ENCODE measurements around the gene CCM2.
"Not testable (repeated sequence)": the region's sequence is repeated elsewhere in the genome, so short reads cannot be mapped to it uniquely, and the experiment has no call there.

Gene CCM2

DNA sequence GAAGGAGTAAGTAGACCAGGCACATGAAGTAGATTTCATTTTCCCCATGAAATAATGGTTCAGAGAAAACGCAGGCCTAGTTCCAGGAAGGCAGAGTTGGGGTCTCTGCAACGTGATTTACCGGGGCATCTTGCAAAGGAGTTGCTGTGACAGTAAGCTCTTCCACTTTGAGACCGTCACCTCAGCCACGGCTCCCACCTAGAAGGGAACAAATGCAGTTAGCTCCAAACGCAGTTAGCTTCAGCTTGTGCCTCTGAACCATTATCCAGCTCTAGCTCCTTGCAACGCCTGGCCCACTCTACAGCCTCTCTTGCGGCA, 14.1 kb upstream of the CCM2 start:
- peak overlapping the region; percentile 100 for H3K4me3 ChIP-seq (ENCODE audit: low read length)
- H3K9ac ChIP-seq (ENCODE audit: low read depth, low read length) = peak overlapping the region; percentile 100
- H3K9me3 ChIP-seq (ENCODE audit: insufficient read depth, low read depth, low read length) = no peaks in the 10 kb centered on the region
- no peaks in the 10 kb centered on the region for H3K27me3 ChIP-seq (ENCODE audit: insufficient read depth, low read length)
- H3K36me3 ChIP-seq (ENCODE audit: insufficient read depth, low read depth, low read length) = peaks cover 49% of the 10 kb centered on the region
- peak overlapping the region; percentile 98 for H3K27ac ChIP-seq (ENCODE audit: low read length)
- peaks cover 10% of the 10 kb centered on the region; the same call in 1 of the 2 replicates for H3K4me1 ChIP-seq (ENCODE audit: insufficient read depth, low read length)

DNA sequence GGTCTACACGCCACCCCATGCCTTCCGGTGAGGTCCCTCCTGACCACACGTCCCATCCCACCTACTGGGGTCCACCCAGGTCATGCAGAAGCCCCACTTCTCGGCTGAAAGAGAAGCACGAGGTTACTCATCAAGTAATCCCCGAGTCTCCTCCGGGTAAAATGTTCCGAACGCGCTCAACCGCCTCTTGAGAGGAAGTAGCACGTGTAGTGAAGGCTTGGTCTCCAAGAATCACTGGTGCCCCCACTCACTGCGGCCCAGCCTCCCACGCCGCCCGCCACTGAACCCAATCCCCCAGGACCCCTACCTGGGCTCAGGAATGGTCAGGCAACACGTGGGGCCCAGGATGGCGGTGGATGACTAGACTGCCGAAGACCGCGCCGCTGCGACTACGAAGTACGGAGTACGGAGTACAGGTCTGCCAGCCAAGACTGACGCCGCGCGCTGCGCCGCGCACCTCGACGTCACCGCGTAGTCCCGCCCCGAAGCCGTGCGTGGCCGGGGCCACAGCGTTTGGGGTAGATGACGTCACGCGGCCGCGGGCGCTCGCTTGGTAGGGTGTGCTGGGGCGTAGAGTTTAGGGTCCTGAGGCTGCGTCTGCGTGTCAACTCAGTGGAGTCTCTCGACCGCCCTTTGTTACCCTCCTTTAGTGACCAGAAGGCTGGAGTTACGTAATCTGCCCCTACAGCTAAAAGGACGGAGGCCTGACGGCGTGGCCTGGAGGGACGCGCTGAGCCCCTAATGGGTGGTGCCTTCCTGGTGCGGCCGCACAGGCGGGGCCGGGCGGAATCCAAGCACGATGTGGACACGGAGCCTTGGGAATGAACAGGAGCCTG, 13.6 kb upstream of the CCM2 start:
- peak overlapping the region; percentile 100 for H3K9ac ChIP-seq (ENCODE audit: low read depth, low read length)
- H3K9me3 ChIP-seq (ENCODE audit: insufficient read depth, low read depth, low read length) = no peaks in the 10 kb centered on the region
- H3K4me1 ChIP-seq (ENCODE audit: insufficient read depth, low read length) = peaks cover 10% of the 10 kb centered on the region; the same call in 1 of the 2 replicates

GRCh38 chr7:44987457-44987856, 12.5 kb upstream of the CCM2 start:
- Histone ChIP-seq H3K27ac (ENCODE audit: low read length) (peak overlapping the region; percentile 98), H3K4me1 (ENCODE audit: insufficient read depth, low read length) (peaks cover 10% of the 10 kb centered on the region; the same call in 1 of the 2 replicates), H3K9me3 (ENCODE audit: insufficient read depth, low read depth, low read length) (no peaks in the 10 kb centered on the region), H3K27me3 (ENCODE audit: insufficient read depth, low read length) (no peaks in the 10 kb centered on the region), H3K4me3 (ENCODE audit: low read length) (peak overlapping the region; percentile 100; the same call in 1 of the 2 replicates), H3K36me3 (ENCODE audit: insufficient read depth, low read depth, low read length) (peaks cover 37% of the 10 kb centered on the region), H3K9ac (ENCODE audit: low read depth, low read length) (peak overlapping the region; percentile 100; the same call in 1 of the 2 replicates)

More for the DNA sequence above, 13.6 kb upstream of the CCM2 start:
- H3K36me3 ChIP-seq (ENCODE audit: insufficient read depth, low read depth, low read length) = peaks cover 46% of the 10 kb centered on the region
- H3K27me3 ChIP-seq (ENCODE audit: insufficient read depth, low read length) = no peaks in the 10 kb centered on the region
- peak overlapping the region; percentile 98 for H3K27ac ChIP-seq (ENCODE audit: low read length)
- H3K4me3 ChIP-seq (ENCODE audit: low read length) = peak overlapping the region; percentile 100

DNA sequence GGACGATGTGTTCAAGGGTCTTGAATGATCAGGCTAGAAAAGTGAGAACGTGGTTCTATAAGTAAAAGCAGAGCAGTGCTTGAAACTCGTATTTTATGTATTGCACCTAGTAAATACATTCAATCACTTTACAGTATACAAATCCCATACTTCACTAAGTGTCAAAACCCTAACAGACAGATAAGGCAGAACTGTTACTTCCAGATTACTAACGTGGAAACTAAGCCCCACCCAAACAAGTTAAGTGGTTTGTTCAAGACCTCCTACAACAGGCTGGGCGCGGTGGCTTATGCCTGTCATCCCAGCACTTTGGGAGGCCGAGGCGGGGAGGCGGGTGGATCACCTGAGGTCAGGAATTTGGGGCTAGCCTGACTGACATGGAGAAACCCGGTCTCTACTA, 12.0 kb upstream of the CCM2 start:
- Histone ChIP-seq H3K36me3 (ENCODE audit: insufficient read depth, low read depth, low read length) (peaks cover 31% of the 10 kb centered on the region), H3K4me1 (ENCODE audit: insufficient read depth, low read length) (peaks cover 10% of the 10 kb centered on the region; the same call in 1 of the 2 replicates), H3K27me3 (ENCODE audit: insufficient read depth, low read length) (no peaks in the 10 kb centered on the region), H3K27ac (ENCODE audit: low read length) (no peak overlapping the region), H3K9ac (ENCODE audit: low read depth, low read length) (peak overlapping the region; percentile 100; the same call in 1 of the 2 replicates), H3K9me3 (ENCODE audit: insufficient read depth, low read depth, low read length) (0 out of 2 replicates have a peak, but pooled peaks cover 3% of the 10 kb centered on the region), H3K4me3 (ENCODE audit: low read length) (no peak overlapping the region)

DNA sequence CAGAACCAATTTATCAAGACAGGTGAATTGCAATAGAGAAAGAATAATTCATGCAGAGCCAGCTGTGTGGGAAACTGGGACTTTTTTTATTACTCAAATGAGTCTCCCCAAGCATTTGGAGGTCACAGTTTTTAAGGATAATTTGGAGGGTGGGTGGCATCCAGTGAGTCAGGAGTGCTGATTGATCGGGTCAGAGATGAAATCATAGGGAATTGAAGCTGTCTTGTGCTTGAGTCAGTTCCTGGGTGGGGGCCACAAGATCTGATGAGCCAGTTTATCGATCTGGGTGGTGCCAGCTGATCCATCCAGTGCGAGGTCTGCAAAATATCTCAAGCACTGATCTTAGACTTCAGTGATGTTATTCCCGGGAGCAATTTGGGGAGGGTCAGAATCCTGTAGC, 11.3 kb upstream of the CCM2 start:
- Histone ChIP-seq H3K9me3 (ENCODE audit: insufficient read depth, low read depth, low read length) (0 out of 2 replicates have a peak, but pooled peaks cover 3% of the 10 kb centered on the region), H3K27me3 (ENCODE audit: insufficient read depth, low read length) (no peaks in the 10 kb centered on the region), H3K9ac (ENCODE audit: low read depth, low read length) (no peak overlapping the region), H3K36me3 (ENCODE audit: insufficient read depth, low read depth, low read length) (peaks cover 24% of the 10 kb centered on the region), H3K4me1 (ENCODE audit: insufficient read depth, low read length) (peaks cover 10% of the 10 kb centered on the region; the same call in 1 of the 2 replicates), H3K27ac (ENCODE audit: low read length) (no peak overlapping the region), H3K4me3 (ENCODE audit: low read length) (no peak overlapping the region)

DNA sequence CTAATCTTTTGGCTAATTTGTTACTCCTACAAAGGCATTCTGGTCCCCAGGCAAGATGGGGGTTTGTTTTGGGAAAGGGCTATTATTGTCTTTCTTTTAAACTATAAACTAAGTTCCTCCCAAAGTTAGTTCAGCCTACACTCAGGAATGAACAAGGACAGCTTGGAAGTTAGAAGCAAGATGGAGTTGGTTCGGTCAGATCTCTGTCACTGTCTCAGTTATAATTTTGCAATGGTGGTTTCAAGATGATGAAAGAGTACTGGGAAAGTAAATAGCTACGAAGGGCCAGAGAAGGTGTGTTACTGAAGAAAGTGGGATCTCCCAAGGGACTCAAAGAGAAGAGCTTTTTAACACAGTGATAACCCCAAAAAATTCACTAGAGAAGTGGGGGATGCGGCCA, 10.9 kb upstream of the CCM2 start:
- Histone ChIP-seq H3K4me1 (ENCODE audit: insufficient read depth, low read length) (peaks cover 10% of the 10 kb centered on the region; the same call in 1 of the 2 replicates), H3K4me3 (ENCODE audit: low read length) (no peak overlapping the region), H3K9ac (ENCODE audit: low read depth, low read length) (no peak overlapping the region), H3K36me3 (ENCODE audit: insufficient read depth, low read depth, low read length) (peaks cover 20% of the 10 kb centered on the region), H3K9me3 (ENCODE audit: insufficient read depth, low read depth, low read length) (0 out of 2 replicates have a peak, but pooled peaks cover 3% of the 10 kb centered on the region), H3K27ac (ENCODE audit: low read length) (no peak overlapping the region), H3K27me3 (ENCODE audit: insufficient read depth, low read length) (no peaks in the 10 kb centered on the region)

DNA sequence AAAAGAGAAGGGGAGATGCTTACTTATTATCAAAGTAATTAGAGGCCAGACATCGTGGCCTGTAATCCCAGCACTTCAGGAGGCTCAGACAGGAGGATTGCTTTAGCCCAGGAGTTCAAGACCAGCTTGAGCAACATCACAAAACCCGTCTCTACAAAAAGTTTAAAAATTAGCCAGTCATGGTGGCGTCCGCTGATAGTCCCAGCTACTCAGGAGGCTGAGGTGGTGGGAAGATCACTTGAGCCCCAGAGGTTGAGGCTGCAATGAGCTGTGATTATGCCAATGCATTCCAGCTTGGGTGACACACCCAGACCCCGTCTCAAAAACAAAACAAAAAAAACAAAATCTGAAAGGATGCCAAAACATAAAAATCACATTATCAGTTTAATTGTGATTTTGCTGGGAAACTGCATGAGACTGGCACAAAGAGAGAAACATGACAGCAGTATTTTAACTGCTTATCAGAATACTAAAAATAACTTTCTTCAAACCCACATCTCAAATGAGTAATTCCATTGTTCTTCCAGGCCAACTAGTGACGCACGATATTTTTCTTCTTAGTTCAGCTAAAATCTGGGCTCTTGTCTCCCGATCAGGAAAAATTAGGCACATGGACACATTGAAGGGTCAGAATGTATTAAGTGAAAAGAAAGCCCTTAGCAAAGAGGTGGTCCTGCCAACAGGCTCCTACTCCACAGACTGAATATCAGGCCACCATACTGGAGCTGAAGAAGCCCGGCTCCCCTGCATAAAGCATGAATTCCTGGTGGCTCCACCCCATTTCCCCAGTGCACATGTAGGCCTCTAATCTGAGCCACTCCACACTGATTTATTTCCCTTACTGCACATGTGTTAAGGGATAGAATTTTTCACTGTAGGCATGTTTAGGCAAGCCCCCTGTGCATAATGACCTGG, 9.6 kb upstream of the CCM2 start:
- 0 out of 2 replicates have a peak, but pooled peaks cover 3% of the 10 kb centered on the region for H3K9me3 ChIP-seq (ENCODE audit: insufficient read depth, low read depth, low read length)
- no peak overlapping the region for H3K27ac ChIP-seq (ENCODE audit: low read length)
- H3K36me3 ChIP-seq (ENCODE audit: insufficient read depth, low read depth, low read length) = peaks cover 8% of the 10 kb centered on the region
- H3K4me3 ChIP-seq (ENCODE audit: low read length) = no peak overlapping the region
- H3K27me3 ChIP-seq (ENCODE audit: insufficient read depth, low read length) = no peaks in the 10 kb centered on the region
- H3K4me1 ChIP-seq (ENCODE audit: insufficient read depth, low read length) = peaks cover 3% of the 10 kb centered on the region; the same call in 1 of the 2 replicates
- H3K9ac ChIP-seq (ENCODE audit: low read depth, low read length) = no peak overlapping the region

- not testable (repeated sequence) for H3K4me3 ChIP-seq (ENCODE audit: low read length); H3K9ac ChIP-seq (ENCODE audit: low read depth, low read length); H3K36me3 ChIP-seq (ENCODE audit: insufficient read depth, low read depth, low read length); H3K9me3 ChIP-seq (ENCODE audit: insufficient read depth, low read depth, low read length); H3K27ac ChIP-seq (ENCODE audit: low read length); H3K4me1 ChIP-seq (ENCODE audit: insufficient read depth, low read length); H3K27me3 ChIP-seq (ENCODE audit: insufficient read depth, low read length)
Observed at GRCh38 chr7:44992004-44992795, 7.8 kb upstream of the CCM2 start.

- Histone ChIP-seq H3K27ac (ENCODE audit: low read length) (no peak overlapping the region), H3K4me3 (ENCODE audit: low read length) (no peak overlapping the region), H3K9ac (ENCODE audit: low read depth, low read length) (no peak overlapping the region), H3K27me3 (ENCODE audit: insufficient read depth, low read length) (no peaks in the 10 kb centered on the region), H3K9me3 (ENCODE audit: insufficient read depth, low read depth, low read length) (0 out of 2 replicates have a peak, but pooled peaks cover 3% of the 10 kb centered on the region), H3K4me1 (ENCODE audit: insufficient read depth, low read length) (no peaks in the 10 kb centered on the region), H3K36me3 (ENCODE audit: insufficient read depth, low read depth, low read length) (no peaks in the 10 kb centered on the region)
Observed at GRCh38 chr7:44994877-44995554, 5.0 kb upstream of the CCM2 start.

- Histone ChIP-seq H3K36me3 (ENCODE audit: insufficient read depth, low read depth, low read length) (no peaks in the 10 kb centered on the region), H3K4me3 (ENCODE audit: low read length) (no peak overlapping the region), H3K27me3 (ENCODE audit: insufficient read depth, low read length) (no peaks in the 10 kb centered on the region), H3K27ac (ENCODE audit: low read length) (no peak overlapping the region), H3K4me1 (ENCODE audit: insufficient read depth, low read length) (peaks cover 1% of the 10 kb centered on the region; the same call in 1 of the 2 replicates), H3K9ac (ENCODE audit: low read depth, low read length) (no peak overlapping the region), H3K9me3 (ENCODE audit: insufficient read depth, low read depth, low read length) (0 out of 2 replicates have a peak, but pooled peaks cover 3% of the 10 kb centered on the region)
Observed at GRCh38 chr7:44995555-44996493, 4.2 kb upstream of the CCM2 start.

Data from iPS-20b (cell line).